Endothelial cell of umbilical vein (primary cell): ENCODE results near the gene TM4SF18. TPM values are rescaled to one million over a fixed set of nuclear protein-coding genes. Genes with fewer than 3 reads are reported as not detected.

Experiments
- BruUV-seq: library from RNA; stranded (reverse); fragments of 400-500 nt; replicated peaks from 2 replicates; lab custom pipeline; 2021; lab: Mats Ljungman, UMichigan
- CTCF ChIA-PET: fragments of 300-600, 350-600 bp; sonication (Branson Sonifier 250); formaldehyde crosslinking; loops from one replicate; lab custom pipeline; 2021; ENCODE audit warnings: antibody characterized with exemption, inconsistent platforms; lab: Charles Lee
- POLR2A ChIA-PET: fragments of 300-600, 350-600 bp; sonication (Branson Sonifier 250); formaldehyde crosslinking; loops from one replicate; lab custom pipeline; 2021; ENCODE audit warnings: antibody characterized with exemption, inconsistent platforms; lab: Charles Lee
- DNase-seq: peaks from one replicate; pipeline ENCODE4 v3.0.0-alpha.2; 2011; ENCODE audit warnings: low read depth, low spot score
- FAIRE-seq: peaks from 2 replicates; lab custom pipeline; 2011; peaks lifted over from hg19 to GRCh38; lab: Jason Lieb, UNC
- H2AFZ ChIP-seq: 2 replicates; pipeline ENCODE4 v1.6.0; 2012; ENCODE audit warnings: low read depth, low read length, control low read depth, inconsistent platforms
- H3K27ac ChIP-seq: 2 replicates; pipeline ENCODE4 v1.5.1; 2011; ENCODE audit warnings: low read depth, mild to moderate bottlenecking, control low read depth, low read length, moderate library complexity; ENCODE audit not compliant: insufficient read depth
- H3K27me3 ChIP-seq, 2 experiments: 2 replicates each; pipeline versions ENCODE4 v1.6.0 to v1.6.1; 2011; ENCODE audit warnings: low read length in 2 of 2, mixed read lengths in 1 of 2; ENCODE audit not compliant: control insufficient read depth in 2 of 2, insufficient read depth in 2 of 2
- H3K36me3 ChIP-seq, 2 experiments: 2 replicates in 1 of 2; 3 replicates in 1 of 2; pipeline ENCODE4 v1.5.1; 2011; ENCODE audit warnings: low read length in 2 of 2, mild to moderate bottlenecking in 1 of 2, moderate library complexity in 1 of 2; ENCODE audit not compliant: control insufficient read depth in 2 of 2, insufficient read depth in 2 of 2; ENCODE audit errors: extremely low read depth in 1 of 2
- H3K4me1 ChIP-seq: 3 replicates; pipeline ENCODE4 v1.5.1; 2011; ENCODE audit warnings: mild to moderate bottlenecking, low read length; ENCODE audit not compliant: control insufficient read depth, insufficient read depth; ENCODE audit errors: extremely low read depth
- H3K4me2 ChIP-seq: 2 replicates; pipeline ENCODE4 v1.6.1; 2011; ENCODE audit warnings: low read length, control low read depth, mixed read lengths; ENCODE audit not compliant: insufficient read depth
- H3K4me3 ChIP-seq, 3 experiments: fragments of 200-600 bp in 1 of 3; sonication (generic), shearing (Covaris generic) in 1 of 3; replicated peaks in 1 of 3; 2 replicates each; pipeline ENCODE4 v1.5.1; 2011 to 2016; ENCODE audit warnings: control low read depth in 3 of 3, low read length in 3 of 3, mild to moderate bottlenecking in 2 of 3, inconsistent platforms in 1 of 3, low read depth in 1 of 3, moderate library complexity in 1 of 3; ENCODE audit not compliant: insufficient read depth in 1 of 3
- H3K79me2 ChIP-seq: 2 replicates; pipeline ENCODE4 v1.6.0; 2012; ENCODE audit warnings: low read length, inconsistent platforms; ENCODE audit not compliant: control insufficient read depth, insufficient read depth
- H3K9ac ChIP-seq: replicated peaks from 2 replicates; pipeline ENCODE3; 2011; ENCODE audit warnings: low read length, control low read depth; ENCODE audit not compliant: insufficient read depth; ENCODE audit errors: extremely low read depth
- H3K9me1 ChIP-seq: replicated peaks from 3 replicates; pipeline ENCODE4 v1.6.0; 2011; ENCODE audit warnings: mild to moderate bottlenecking, low read length; ENCODE audit not compliant: control insufficient read depth, insufficient read depth; ENCODE audit errors: extremely low read depth
- H3K9me3 ChIP-seq: replicated peaks from 2 replicates; pipeline ENCODE4 v1.5.1; 2012; ENCODE audit warnings: low read length, inconsistent platforms; ENCODE audit not compliant: control insufficient read depth, insufficient read depth
- H4K20me1 ChIP-seq: replicated peaks from 2 replicates; pipeline ENCODE3; 2011; ENCODE audit warnings: mild to moderate bottlenecking, low read length; ENCODE audit not compliant: control insufficient read depth, insufficient read depth; ENCODE audit errors: extremely low read depth
- CTCF ChIP-seq, 2 donors: IDR thresholded peaks; 1 replicate in 1 of 2; 2 replicates in 1 of 2; pipeline ENCODE4 v1.5.1; 2011; ENCODE audit warnings: low read length in 2 of 2, mild to moderate bottlenecking in 2 of 2, moderate library complexity in 2 of 2, control low read depth in 1 of 2, inconsistent platforms in 1 of 2, low read depth in 1 of 2; ENCODE audit not compliant: insufficient read depth in 1 of 2; ENCODE audit errors: extremely low read depth in 1 of 2
- EZH2 ChIP-seq: IDR thresholded peaks from 2 replicates; pipeline ENCODE4 v1.6.1; 2012; ENCODE audit warnings: borderline replicate concordance, low read depth, mild to moderate bottlenecking, moderate library complexity, low read length, inconsistent platforms; ENCODE audit not compliant: severe bottlenecking
- FOS ChIP-seq: IDR thresholded peaks from 2 replicates; pipeline ENCODE4 v1.6.1; 2011; ENCODE audit warnings: mild to moderate bottlenecking, low read length, moderate library complexity, borderline replicate concordance; ENCODE audit not compliant: insufficient read depth
- GATA2 ChIP-seq: IDR thresholded peaks from 2 replicates; pipeline ENCODE4 v1.7.0; 2011; ENCODE audit warnings: low read depth, mild to moderate bottlenecking, moderate library complexity, mixed read lengths, low read length; ENCODE audit not compliant: insufficient read length, insufficient read depth
- JUN ChIP-seq: IDR thresholded peaks from 2 replicates; pipeline ENCODE4 v1.6.1; 2011; ENCODE audit warnings: borderline replicate concordance, low read depth; ENCODE audit not compliant: insufficient read length, insufficient read depth
- MYC ChIP-seq: IDR thresholded peaks from one replicate; pipeline ENCODE4 v1.6.1; 2011; ENCODE audit warnings: mild to moderate bottlenecking, low read depth, low read length
- POLR2A ChIP-seq: IDR thresholded peaks from 2 replicates; pipeline ENCODE4 v1.6.1; 2012; ENCODE audit warnings: low read depth, mild to moderate bottlenecking, control low read depth, low read length
- POLR2AphosphoS5 ChIP-seq: IDR thresholded peaks from 2 replicates; pipeline ENCODE4 v1.6.1; 2012; ENCODE audit warnings: low read depth, mild to moderate bottlenecking, control low read depth, low read length, moderate library complexity; ENCODE audit not compliant: insufficient read depth
- dilution Hi-C: fragments of 300-500 bp; cut with MboI; formaldehyde crosslinking; loops from one replicate; pipeline ENCODE4 v1.15.0; 2019; ENCODE audit warnings: low sequenced_read_pairs; ENCODE audit not compliant: extremely low pct_ligation_motif_present
- intact Hi-C: fragments of 100-400 bp; cut with micrococcal nuclease; formaldehyde crosslinking; loops from one replicate; pipeline ENCODE4 v1.10.0; 2022
- polyA plus RNA-seq, 4 experiments: library from polyadenylated mRNA; depleted of rRNA in 3 of 4; stranded (reverse) in 3 of 4; unstranded in 1 of 4; fragments of >200 nt; gene quantifications; 2 replicates each; pipeline versions ENCODE4 v1.2.1 to v1.2.3, GENCODE V29; 2011 to 2012; ENCODE audit warnings: missing spikeins in 1 of 4
- total RNA-seq: library from RNA; stranded (reverse); gene quantifications from 2 replicates; pipeline ENCODE4 v1.2.3, GENCODE V29; 2021
- TF ChIP-seq, protein P1 (sequence below): IDR thresholded peaks from 2 replicates; pipeline ENCODE4 v1.6.1; 2011; ENCODE audit not compliant: insufficient read depth, insufficient read length

The TM4SF18 gene
- total and polyA plus RNA-seq, 2 donors (not counting 3 experiments of a cell fraction or from before 2014, with no cell fraction given): 158 to 163 TPM

- Histone ChIP-seq H3K9me1 (no peaks in the 10 kb centered on the region), H2AFZ (no peak overlapping the region), H3K9me3 (no peaks in the 10 kb centered on the region), H3K27ac (peak overlapping the region; percentile 90), H4K20me1 (no peaks in the 10 kb centered on the region), H3K27me3 (no peaks in the 10 kb centered on the region), H3K9ac (peak overlapping the region; percentile 97), H3K4me1 (peaks cover 81% of the 10 kb centered on the region), H3K4me3 (peak overlapping the region in 1 of 3 experiments; percentile 98), H3K36me3 (peaks cover 22 to 41% of the 10 kb centered on the region in 2 experiments), H3K79me2 (peaks cover 51% of the 10 kb centered on the region), H3K4me2 (peak overlapping the region; percentile 94)
- ChIA-PET CTCF (interaction anchor here (0.7 to 9.7 kb wide), 14 partner anchors 9 to 416 kb away, joined by 3 to 125 read pairs (median 8); partner anchors contain the start of gene TM4SF18), POLR2A (interaction anchor here (1.0 to 2.3 kb wide), 8 partner anchors 18 to 416 kb away, joined by 3 to 21 read pairs (median 6); partner anchors contain the start of gene TM4SF18)
- dilution Hi-C loops: no loop called here
- DNase-seq: no peak
- no TSS peak for BruUV-seq
- TF ChIP-seq GATA2: no peak
- TF ChIP-seq MYC: no peak
- TF ChIP-seq POLR2AphosphoS5: no peak
- no peak for TF ChIP-seq POLR2A
- TF ChIP-seq JUN: no peak
- TF ChIP-seq EZH2: no peak
- no peak for TF ChIP-seq CTCF (IDR thresholded peaks at IDR 0.05; ENCODE audit: extremely low read depth in 1 of 2, insufficient read depth in 1 of 2, low read depth in 1 of 2, low read length in 2 of 2)
- TF ChIP-seq, protein P1, sequence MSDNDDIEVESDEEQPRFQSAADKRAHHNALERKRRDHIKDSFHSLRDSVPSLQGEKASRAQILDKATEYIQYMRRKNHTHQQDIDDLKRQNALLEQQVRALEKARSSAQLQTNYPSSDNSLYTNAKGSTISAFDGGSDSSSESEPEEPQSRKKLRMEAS: no peak
- TF ChIP-seq FOS: no peak
- no peak for FAIRE-seq
- intact Hi-C loops: loop anchor here (1.0 to 10.0 kb wide), 9 partner anchors 19 to 417 kb away; partner anchors contain the start of gene WWTR1
Observed at GRCh38 chr3:149371723-149372114, 38.3 kb upstream of the TM4SF18 start.
